Loucy (cell line): Measurements from ENCODE around the gene GNAT1.

Experiments
- CTCF ChIP-seq: fragments of 200-600 bp; sonication (generic); conservative IDR thresholded peaks from 2 replicates; pipeline ENCODE4 v1.5.1; 2014; ENCODE audit warnings: mild to moderate bottlenecking, antibody characterized with exemption, low read length
- EZH2phosphoT487 ChIP-seq: fragments of 200-600 bp; IDR thresholded peaks from 2 replicates; pipeline ENCODE4 v1.6.1; 2018; ENCODE audit warnings: antibody characterized with exemption, mild to moderate bottlenecking, moderate library complexity, borderline replicate concordance

GRCh38 chr3:50205413-50206276 lies 14.2 kb downstream of the GNAT1 start:
- TF ChIP-seq CTCF (no peak), EZH2phosphoT487 (no peak)
